Suppressor macrophage (primary cell): ENCODE results near the gene PWWP2B.
"Not testable (repeated sequence)": the region's sequence is repeated elsewhere in the genome, so short reads cannot be mapped to it uniquely, and the experiment has no call there.

Experiments used
- DNase-seq, 4 experiments: peaks; one replicate each; pipeline ENCODE4 v3.0.0-alpha.2; 2020 to 2022

PWWP2B gene

DNA sequence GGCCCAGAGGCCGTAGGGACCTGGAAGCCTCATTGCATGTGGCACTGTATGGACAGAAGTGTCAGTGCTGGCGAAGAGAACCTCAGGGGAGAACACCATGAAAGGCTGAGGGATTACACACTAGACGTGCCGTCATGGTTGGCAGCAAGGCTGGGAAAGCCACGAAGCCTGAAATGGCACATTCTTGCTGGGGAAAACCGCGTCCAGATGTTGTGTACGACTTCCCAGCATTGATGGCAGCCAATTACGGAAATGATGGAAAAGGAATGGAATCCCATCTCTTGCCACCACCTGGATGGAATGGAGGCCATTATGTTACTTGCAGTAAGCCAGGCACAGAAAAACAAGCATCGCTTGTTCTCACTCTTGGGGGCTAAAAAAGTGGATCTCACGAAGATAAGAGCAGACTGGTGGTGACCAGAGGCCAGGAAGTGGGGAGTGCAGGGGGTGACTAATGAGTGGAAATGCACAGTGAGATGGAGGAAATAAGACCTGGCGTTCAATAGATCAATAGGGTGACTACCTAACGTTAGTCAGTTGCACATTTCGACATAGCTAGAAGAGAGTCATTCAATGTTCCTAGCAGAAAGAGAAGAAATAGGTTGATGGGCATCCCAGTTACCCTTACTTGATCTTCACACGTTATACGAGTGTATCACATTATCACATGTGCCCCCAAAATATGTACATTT lies 14.6 kb upstream of the PWWP2B start:
- no peak for DNase-seq

- DNase-seq, result peak in 1 of 4 experiments; percentile 30
Observed at GRCh38 chr10:132383101-132383500, 13.9 kb upstream of the PWWP2B start.

- no peak for DNase-seq
Observed at GRCh38 chr10:132383751-132384196, 13.2 kb upstream of the PWWP2B start.

GRCh38 chr10:132384618-132385388 lies 12.2 kb upstream of the PWWP2B start:
- no peak for DNase-seq

DNA sequence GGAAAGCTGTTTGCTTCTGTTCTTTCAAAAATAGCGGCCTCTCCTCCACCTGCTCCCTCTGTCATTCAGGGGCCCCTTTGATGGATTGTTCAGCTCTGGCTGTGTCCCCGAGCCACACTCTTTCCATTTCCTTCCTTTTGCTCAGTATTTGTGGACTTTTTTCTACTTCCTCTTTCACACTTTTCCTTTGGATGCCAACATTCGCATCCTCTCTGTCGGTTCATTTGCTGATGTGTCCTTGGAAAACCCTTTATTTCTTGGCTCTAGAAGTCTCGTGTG lies 11.7 kb upstream of the PWWP2B start:
- no peak for DNase-seq

DNA sequence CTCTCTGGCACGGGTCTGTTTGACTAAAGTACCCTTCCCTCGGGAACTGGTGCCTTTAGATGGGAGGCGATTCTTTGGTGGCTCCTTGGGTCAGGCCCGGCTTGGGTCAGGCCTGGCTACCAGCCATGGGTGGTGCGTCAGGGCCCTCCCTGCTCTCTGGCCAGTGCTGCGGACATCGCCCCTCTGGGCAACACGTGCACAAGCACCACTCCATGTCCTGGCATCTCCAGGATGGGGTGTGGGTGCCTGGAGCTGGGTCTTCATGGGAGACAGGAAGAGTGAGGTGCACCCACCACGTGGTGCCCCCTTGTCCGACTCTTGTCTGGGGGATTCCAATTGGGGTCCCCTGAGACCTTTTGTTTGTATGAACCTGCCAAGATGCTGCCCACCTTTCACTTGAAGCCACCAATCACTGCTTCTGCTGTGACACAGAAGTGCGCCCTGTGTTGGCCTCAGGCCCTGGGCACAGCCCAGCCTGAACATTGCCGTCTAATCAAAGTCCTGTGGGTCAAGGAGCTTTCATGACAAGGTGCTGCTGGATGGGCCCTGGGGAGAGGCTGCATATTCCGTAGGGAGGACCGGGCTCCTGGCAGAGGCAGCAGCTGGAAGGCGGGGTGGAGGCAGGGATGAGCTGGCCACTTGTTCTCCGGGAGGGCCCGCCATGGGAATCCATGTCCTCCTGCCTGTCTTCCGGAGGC lies 11.1 kb upstream of the PWWP2B start:
- no peak for DNase-seq

GRCh38 chr10:132386419-132386831 lies 10.6 kb upstream of the PWWP2B start:
- DNase-seq, result no peak

- DNase-seq, result not testable (repeated sequence)
Observed at GRCh38 chr10:132386896-132387295, 10.1 kb upstream of the PWWP2B start.

- peak; percentile 69 to 89 (median 84) for DNase-seq
Observed at GRCh38 chr10:132387764-132388210, 9.2 kb upstream of the PWWP2B start.

DNA sequence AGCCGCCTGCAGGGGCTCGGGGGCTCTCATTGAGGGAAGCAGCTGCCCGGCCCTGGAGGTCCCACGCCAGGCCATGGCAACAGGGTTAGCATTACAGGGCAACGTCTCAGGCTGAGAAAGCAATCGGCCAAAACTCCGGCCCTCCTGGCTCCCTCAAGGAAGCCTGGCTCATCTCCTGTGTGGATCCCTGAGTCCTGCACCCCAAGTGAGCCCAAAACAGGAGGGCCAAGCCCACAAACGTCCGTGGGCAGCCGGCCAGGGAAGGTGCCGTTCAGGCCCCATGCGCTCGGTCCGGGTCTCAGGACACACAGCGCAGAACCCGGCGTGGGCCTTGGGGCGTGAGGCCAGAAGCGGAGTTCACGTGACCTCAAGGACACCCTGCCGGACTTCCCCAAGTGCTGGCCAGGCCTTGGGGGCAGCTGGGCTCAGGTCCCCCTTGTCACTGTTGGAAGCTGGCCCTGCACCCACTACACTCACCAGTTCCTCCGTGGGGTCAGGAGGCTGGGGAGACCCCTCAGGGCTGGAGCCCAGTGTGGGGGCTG lies 8.0 kb upstream of the PWWP2B start:
- DNase-seq, result peak; percentile 42 to 68 (median 54)

- DNase-seq, result no peak
Observed at GRCh38 chr10:132389433-132390169, 7.4 kb upstream of the PWWP2B start.

GRCh38 chr10:132390170-132390920 lies 6.7 kb upstream of the PWWP2B start:
- DNase-seq, result no peak

DNA sequence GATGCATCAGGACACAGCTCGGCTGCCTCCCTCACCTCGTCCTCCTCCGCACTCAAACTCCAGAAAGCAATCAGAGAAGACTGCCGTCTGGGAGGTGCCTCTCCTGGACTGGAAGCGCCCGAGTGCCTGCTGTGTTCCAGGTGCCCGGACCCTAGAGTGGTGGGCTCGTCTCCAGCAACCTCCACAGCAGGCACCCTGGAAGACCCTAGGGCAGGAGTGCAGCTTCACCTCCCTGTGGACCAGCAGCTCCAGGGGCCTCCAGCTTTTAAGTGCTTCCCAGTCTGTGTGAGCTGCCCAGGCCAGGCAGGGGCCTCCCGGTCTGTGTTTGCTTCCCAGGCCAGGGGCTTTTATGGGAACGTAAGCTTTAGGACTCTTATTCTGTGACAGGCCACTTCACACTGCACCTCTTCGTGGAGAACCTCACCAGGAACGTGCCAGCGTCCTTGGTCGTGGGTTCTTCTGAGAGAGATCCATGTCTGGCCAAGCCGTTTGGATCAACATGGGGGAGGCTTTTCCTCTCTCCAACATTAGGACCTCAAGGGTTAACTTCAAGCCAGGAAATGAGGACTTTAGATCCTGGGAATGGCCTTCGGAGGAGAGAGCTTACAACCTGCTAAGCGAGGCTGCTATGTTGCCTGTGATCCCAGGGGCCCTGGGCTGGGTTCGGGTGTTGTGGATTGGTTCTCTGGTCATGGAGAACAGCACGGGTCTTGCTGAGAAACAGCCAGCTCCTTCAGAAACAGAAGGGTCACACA lies 5.9 kb upstream of the PWWP2B start:
- no peak for DNase-seq

GRCh38 chr10:132391676-132392020 lies 5.4 kb upstream of the PWWP2B start:
- DNase-seq, result no peak

DNA sequence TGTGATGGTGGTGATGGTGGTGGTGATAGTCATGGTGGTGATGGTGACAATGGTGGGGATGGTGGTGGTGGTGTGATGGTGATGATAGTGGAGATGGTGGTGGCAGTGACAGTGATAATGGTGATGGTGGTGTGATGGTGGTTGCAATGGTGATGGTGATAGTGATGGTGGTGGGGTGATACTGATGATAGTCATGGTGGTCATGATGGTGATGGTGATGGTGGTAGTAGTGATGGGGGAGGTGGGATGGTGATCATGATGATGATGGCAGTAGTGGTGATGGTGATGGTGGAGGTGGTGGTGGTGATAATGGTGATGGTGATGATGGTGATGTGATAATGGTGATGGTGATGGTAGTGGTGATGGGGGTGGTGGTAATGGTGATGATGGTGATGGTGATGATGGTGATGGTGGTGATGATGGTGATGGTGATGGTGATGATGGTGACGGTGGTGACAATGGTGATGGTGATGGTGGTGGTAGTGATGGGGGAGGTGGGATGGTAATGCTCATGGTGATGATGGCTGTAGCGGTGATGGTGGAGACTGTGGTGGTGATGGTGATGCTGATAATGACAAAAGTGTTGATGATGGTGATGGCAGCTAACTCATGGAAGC lies 4.7 kb upstream of the PWWP2B start:
- DNase-seq, result no peak

- no peak for DNase-seq
Observed at GRCh38 chr10:132392811-132393694, 3.9 kb upstream of the PWWP2B start.

DNA sequence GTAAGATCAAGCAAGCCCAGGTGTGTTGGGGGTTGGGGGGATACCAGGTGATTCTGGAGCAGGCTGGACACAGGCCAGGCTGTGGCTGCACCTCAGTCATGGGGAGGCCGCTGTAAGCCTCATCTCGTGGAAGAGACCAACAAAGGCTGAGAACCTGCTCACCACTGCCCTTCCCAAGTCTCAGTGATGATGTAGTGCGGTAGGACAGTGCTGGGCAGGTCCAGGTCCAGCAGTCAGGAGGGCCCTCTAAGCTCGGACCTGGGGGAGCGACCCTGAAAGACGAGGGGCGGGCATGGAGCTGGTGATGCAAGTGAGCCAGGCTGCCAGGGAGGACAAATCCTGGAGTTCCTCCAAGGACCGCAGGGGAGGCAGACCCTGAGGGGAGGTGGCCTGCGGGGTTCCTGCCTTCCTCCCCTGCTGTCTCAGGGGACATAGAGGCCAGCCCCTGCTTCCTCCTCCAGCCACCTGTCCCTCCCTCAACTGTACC lies 3.3 kb upstream of the PWWP2B start:
- no peak for DNase-seq

DNA sequence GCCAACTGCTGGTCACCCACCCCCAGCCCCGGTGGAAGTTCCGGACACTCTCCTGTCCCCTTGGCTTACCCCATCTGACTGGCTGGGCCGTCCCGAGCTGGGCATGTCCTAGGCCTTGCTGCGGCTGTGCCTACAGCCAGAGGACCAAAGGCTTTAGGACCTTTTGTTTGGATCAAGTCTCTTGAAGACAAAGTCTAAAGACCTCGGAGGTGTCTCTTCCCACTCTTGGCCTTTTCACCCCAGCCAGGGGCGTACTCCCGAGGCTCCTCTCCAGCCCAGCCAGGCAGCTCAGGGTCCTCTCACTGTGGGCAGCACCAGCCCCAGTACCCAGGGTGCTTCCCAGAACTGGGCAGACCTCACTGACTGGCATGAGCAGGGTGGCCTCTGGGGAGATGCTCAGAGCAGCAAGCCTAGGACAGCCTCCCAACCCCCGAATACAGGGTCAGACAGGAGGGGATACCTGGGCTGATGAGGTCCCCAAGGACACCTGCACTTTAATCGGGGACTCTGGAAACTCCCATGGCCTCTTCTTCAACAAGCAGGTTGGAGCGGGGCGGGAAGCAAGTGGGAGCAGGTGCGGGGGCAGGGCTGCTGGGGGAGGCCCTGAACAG lies 2.7 kb upstream of the PWWP2B start:
- DNase-seq, result no peak
